HG03196 (cell line): ENCODE measurements around the gene MALT1.

Source experiments
- ATAC-seq: cut with Tn5 transposase; IDR thresholded peaks from one replicate; pipeline ENCODE4 v1.9.1; 2021; ENCODE audit not compliant: unreplicated experiment

MALT1 gene

DNA sequence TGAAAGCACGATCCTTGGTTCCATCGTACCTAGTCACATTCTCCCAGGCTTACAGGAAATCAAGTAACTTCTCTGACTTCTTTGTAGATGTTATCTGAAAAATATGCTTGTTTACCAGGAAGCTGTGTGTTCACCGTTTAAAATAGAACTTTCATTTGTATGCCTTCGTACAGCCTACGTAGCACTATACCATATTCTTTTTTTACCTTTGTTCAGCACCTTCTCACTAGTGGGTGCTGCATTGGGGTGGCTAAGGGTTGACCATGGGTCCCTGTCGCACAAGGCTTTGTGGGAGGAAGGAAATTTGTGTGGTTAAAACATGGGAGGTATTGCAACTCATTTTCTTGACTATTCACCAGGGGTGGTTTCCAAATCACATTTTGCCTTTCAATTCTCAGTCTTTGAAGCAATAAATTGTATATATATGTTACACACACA is 16.6 kb downstream of the MALT1 start:
- ATAC-seq: no peak

- ATAC-seq: no peak
Observed at GRCh38 chr18:58690259-58690658, 19.0 kb downstream of the MALT1 start.

DNA sequence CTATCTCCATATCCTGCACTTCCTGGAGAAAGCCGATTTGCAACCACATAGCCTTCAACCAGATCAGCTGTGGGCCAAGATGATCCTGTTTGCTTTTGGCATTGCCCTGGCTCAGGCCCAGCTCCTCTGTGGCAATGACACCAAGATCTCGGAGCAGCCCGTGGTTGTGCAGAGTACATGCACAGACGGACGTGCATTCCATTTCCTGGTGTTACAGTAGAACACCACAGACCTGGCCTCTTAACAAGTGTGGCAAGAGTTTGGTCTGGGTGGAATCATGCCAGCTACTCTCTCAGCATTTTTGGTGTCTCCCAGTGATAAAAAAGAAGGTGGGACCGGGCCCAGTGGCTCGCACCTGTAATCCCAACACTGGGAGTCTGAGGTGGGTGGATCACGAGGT is 20.0 kb downstream of the MALT1 start:
- no peak for ATAC-seq

GRCh38 chr18:58692422-58693185 is 21.3 kb downstream of the MALT1 start:
- ATAC-seq: no peak

GRCh38 chr18:58694221-58694620 is 23.0 kb downstream of the MALT1 start:
- ATAC-seq: no peak

DNA sequence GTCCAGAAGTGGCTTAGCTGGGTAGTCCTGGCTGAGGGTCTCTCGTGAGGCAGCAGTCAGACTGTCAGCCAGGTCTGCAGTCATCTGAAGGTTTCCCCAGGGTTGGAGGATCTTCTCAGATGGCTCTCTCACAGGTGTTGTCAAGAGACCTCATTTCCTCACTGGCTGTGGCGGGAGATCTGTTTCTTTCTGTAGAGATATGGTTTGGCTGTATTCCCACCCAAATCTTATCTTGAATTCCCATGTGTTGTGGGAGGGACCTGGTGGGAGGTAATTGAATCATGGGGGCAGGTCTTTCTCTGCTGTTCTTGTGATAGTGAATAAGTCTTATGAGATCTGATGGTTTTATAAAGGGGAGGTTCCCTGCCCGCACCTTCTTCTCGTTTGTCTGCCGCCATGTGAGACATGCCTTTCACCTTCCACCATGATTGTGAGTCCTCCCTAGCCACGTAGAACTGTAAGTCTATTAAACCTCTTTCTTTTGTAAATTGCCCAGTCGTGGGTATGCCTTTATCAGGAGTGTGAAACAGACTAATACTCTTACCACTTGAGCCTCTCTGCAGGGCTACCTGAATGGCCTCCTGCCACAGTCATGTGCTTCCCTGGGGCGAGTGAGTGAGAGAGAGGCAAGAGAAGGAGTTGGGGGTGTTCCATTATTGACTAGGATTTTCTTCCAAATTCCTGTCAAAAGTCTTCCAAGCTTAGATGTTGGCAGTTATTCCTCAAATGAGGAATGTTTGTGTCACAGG is 23.6 kb downstream of the MALT1 start:
- ATAC-seq: no peak

DNA sequence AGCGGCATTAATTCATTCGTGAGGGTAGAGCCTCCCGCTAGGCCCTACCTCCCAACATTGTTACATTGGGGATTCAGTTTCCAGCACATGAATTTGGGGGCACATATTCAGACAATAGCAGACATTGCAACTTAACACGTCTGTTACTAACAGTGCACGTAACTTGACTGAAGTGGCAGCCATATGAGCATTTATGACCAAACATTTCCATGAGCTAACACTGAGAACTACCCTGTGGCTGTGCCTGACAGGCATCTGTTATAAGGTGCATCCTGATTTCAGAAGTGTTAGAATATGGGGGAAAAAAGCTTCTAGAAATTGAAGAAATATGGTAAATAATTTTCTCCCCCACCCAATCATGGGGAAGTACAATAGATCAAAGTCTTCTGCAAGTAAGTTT is 24.5 kb downstream of the MALT1 start:
- no peak for ATAC-seq

DNA sequence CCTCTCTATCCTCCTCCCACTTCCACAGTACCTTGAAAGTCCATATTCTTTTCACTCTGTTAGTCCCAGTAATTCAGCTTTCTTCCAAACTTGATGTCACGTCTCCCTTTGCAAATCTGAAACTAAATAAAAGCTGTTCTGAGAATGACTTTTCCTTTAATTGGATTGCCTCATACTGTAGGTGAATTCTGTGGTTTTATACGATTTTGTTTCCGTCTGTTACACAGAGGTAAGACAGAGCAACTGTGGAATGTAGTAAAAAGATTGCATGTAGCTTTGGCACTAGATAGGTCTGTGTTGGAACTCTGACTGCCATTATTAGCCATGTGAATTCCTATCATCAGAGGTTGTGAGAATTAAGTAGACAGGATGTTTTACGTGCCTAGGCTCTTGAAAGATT is 25.9 kb downstream of the MALT1 start:
- no peak for ATAC-seq

DNA sequence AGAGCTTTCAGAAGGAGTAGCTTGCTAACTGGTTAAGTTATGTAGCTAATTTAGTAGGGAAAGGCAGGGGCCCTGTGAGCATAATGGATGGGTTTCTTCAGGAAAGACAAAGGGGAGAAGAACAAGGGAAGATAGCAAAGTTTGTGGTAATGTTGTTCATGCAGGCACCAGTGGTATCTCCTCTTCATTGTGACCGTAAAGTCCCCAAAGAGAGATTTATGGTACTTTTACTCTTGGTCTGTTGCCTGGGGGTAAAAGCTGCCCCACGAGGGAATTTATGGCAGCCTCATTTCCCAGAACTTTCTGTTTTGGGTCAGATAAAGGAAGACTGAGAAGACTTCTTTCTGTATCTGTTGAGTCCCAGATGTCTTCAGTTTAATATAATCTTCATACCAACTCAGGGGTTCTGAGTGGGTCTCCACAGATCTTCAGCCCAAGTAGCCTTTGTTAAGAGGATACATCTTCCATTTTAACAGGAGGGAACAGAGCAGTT is 27.5 kb downstream of the MALT1 start:
- no peak for ATAC-seq

- no peak for ATAC-seq
Observed at GRCh38 chr18:58699551-58699950, 28.3 kb downstream of the MALT1 start.

GRCh38 chr18:58700209-58700608 is 28.9 kb downstream of the MALT1 start:
- ATAC-seq: no peak

GRCh38 chr18:58712930-58713329 is 41.7 kb downstream of the MALT1 start:
- no peak for ATAC-seq

DNA sequence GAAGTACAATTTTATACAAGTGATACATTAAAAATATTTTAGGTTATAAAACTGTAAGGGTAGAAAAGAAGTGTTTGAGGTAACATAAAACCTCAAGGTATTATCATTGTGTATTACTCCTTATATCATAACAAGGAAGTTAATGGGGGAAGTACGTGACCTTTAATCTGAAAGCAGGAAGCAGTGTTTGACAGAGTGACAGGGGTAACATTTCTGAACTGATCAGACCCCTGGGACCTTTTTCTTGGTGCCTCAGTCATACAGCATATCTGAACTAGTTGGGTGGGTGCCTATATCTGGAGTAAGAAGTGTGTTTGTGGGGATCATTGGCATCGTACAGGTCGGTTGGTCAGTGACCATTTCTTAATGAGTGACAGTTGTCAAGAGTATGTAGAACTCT is 43.0 kb downstream of the MALT1 start:
- no peak for ATAC-seq

DNA sequence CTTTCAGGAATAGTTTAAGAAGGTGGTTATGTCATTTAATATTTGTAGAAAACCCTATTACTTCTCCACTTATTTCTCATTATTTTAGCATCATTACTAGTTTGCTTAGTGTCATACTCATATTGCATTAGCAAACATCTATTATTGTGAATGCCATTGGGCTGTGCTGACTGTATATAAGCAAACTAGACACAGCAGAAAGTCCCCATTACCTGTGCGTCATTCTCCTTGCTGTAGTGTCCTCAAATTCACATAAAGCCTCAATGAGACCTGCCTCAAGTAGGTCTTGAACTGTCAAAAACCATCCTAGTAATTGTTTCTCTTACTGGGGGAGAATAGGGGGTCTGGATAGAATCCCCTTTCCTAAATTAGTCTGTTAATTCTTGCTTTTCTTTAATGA is 43.6 kb downstream of the MALT1 start:
- no peak for ATAC-seq

- ATAC-seq: no peak
Observed at GRCh38 chr18:58715540-58715939, 44.3 kb downstream of the MALT1 start.

DNA sequence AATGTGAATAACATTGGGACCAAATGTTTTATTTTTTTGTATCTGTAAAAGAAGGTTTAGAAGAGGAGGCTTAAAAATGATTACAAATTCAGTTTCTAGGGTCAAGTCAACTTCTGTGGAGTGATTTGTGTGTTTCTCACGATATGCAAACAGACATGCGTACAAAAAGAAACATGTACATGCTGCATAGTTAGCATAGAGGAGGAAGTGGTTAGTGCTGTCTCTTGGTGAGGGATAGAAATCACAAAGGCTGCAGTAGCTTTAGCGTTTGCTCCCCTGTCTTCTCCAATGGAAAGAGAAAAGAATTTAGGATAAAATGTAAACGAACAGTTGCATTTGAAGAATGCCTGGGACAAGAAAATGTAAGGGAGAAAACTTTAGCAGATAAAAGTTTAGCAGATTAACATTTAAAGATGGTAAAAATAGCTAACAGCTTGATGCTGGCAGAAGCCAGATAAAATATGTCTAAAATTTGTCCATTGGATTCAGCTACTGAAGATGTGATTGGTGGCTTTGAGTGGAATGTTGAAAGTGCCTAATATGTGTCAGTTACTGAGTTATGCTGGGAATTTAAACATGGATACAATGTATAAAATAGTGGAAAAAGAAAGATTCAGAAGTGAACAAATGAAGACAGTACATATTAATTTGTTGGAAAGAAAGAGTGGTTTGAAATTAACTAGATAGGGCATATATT is 44.9 kb downstream of the MALT1 start:
- no peak for ATAC-seq

- ATAC-seq: no peak
Observed at GRCh38 chr18:58721566-58722239, 50.4 kb downstream of the MALT1 start.

DNA sequence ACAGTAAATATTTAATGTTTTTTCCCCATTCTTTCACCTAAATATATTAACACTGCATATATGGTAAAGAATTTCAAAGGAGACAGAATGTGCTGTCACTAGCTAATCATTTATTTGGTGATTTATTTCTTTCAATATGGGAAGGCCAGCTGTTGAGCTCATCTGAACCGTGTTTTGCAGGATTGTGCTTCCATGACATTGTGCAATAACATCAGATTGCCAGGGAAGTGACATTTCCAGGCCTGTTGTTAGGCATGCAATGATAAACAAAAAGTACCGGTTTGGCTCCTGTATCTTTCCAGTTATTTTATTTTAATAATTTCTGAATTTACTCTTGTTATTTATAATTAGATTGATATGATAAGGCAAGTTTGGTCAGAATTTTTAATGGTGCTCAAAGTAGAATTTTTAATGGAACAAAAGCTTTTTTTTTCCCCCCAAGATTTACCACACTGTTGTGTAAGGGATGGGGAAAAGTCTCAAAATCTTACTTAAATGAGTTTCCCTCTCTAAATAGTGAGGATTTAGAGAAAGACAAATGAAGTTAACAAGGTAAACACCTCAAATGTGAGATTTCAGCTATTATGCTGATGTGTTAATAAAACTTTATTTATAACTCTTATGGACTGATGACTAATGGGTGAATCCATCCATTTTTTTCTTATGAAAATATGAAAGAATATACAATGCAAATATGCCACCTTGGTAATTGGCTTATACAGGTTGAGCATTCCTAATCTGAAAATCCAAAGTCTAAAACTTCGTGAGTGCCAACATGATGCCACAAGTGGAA is 52.7 kb downstream of the MALT1 start:
- ATAC-seq: no peak

DNA sequence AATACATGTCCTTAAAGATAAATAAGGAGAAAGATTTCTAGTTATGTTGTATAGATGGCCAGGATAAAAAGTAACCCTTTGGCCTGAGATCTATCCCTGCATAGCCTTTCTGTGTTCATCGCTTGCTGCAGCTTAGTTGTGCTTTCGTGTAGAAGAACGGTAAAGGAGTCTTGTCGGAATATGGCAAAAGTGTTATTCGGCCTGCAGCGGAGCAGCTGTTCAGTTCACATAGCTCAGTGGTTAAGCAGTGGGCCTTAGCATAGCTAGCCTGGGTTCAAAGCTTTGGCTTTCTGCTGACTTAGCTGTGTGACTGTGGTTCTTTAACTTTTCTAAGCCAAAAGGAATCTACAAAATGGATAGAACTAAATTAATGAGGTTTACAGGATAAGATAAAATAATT is 55.4 kb downstream of the MALT1 start:
- no peak for ATAC-seq

- ATAC-seq: no peak
Observed at GRCh38 chr18:58727776-58728500, 56.7 kb downstream of the MALT1 start.
